Neural cell (in vitro differentiated cells): ENCODE measurements around the gene TBC1D23. TPM values are rescaled to one million over a fixed set of nuclear protein-coding genes. Genes with fewer than 3 reads are reported as not detected.

Source experiments
- H2AFZ ChIP-seq: fragments of 200-600, 300-800 bp; sonication (generic), shearing (Covaris generic); 2 replicates; pipeline ENCODE4 v1.6.0; 2014; ENCODE audit warnings: low read depth, mild to moderate bottlenecking, antibody characterized with exemption, low read length, moderate library complexity
- H3F3A ChIP-seq: fragments of 200-600 bp; shearing (Covaris generic); 2 replicates; pipeline ENCODE4 v1.6.1; 2016; ENCODE audit warnings: mild to moderate bottlenecking, moderate library complexity, mixed read lengths, antibody characterized with exemption, low read length; ENCODE audit not compliant: insufficient read depth, poor library complexity, severe bottlenecking
- H3K27ac ChIP-seq: fragments of 200-600, 300-800 bp; sonication (generic), shearing (Covaris generic); 2 replicates; pipeline ENCODE4 v1.5.1; 2014; ENCODE audit warnings: mild to moderate bottlenecking, low read length, moderate library complexity
- H3K27me3 ChIP-seq: fragments of 300-800, 200-600 bp; sonication (generic), shearing (Covaris generic); 2 replicates; pipeline ENCODE4 v1.6.0; 2014; ENCODE audit warnings: mild to moderate bottlenecking, low read depth, low read length, moderate library complexity; ENCODE audit not compliant: insufficient read depth
- H3K36me3 ChIP-seq: fragments of 300-800, 200-600 bp; sonication (generic), shearing (Covaris generic); 2 replicates; pipeline ENCODE4 v1.5.1; 2014; ENCODE audit warnings: mild to moderate bottlenecking, antibody characterized with exemption, low read length, moderate library complexity; ENCODE audit not compliant: insufficient read depth
- H3K4me2 ChIP-seq: fragments of 300-800, 200-600 bp; sonication (generic), shearing (Covaris generic); 2 replicates; pipeline ENCODE4 v1.6.0; 2014; ENCODE audit warnings: mild to moderate bottlenecking, low read length
- H3K4me3 ChIP-seq: fragments of 300-800, 200-600 bp; sonication (generic), shearing (Covaris generic); 2 replicates; pipeline ENCODE4 v1.5.1; 2014; ENCODE audit warnings: mild to moderate bottlenecking, low read length, moderate library complexity
- H3K79me2 ChIP-seq: fragments of 200-600 bp; shearing (Covaris generic); replicated peaks from 2 replicates; pipeline ENCODE4 v1.6.0; 2014; ENCODE audit warnings: mild to moderate bottlenecking, low read length, moderate library complexity; ENCODE audit not compliant: insufficient read depth
- H3K9ac ChIP-seq: fragments of 300-800, 200-600 bp; sonication (generic), shearing (Covaris generic); 2 replicates; pipeline ENCODE4 v1.6.1; 2016; ENCODE audit warnings: mild to moderate bottlenecking, low read length, mixed read lengths
- H3K9me2 ChIP-seq: fragments of 200-600 bp; shearing (Covaris generic); 2 replicates; pipeline ENCODE4 v1.6.1; 2016; ENCODE audit warnings: mild to moderate bottlenecking, low read length, mixed read lengths; ENCODE audit not compliant: insufficient read depth
- H3K9me3 ChIP-seq: fragments of 200-600, 300-800 bp; sonication (generic), shearing (Covaris generic); 2 replicates; pipeline ENCODE4 v1.6.1; 2016; ENCODE audit warnings: mild to moderate bottlenecking, mixed run types, low read length, moderate library complexity, mixed read lengths
- H4K20me1 ChIP-seq: fragments of 200-600 bp; shearing (Covaris generic); 2 replicates; pipeline ENCODE4 v1.6.1; 2016; ENCODE audit warnings: mild to moderate bottlenecking, mixed run types; ENCODE audit not compliant: insufficient read depth
- CTCF ChIP-seq: fragments of 450-650 bp; IDR thresholded peaks from 2 replicates; pipeline ENCODE4 v1.5.1; 2014; ENCODE audit warnings: antibody characterized with exemption, mild to moderate bottlenecking, moderate library complexity; ENCODE audit not compliant: poor library complexity, severe bottlenecking
- EP300 ChIP-seq: fragments of 450-650 bp; conservative IDR thresholded peaks from 2 replicates; pipeline ENCODE4 v1.6.1; 2014; ENCODE audit warnings: antibody characterized with exemption, mild to moderate bottlenecking, moderate library complexity; ENCODE audit not compliant: poor library complexity, severe bottlenecking
- EZH2 ChIP-seq: fragments of 200-600, 300-800 bp; shearing (Covaris generic), sonication (generic); IDR thresholded peaks from 2 replicates; pipeline ENCODE4 v1.6.1; 2014; ENCODE audit warnings: antibody characterized with exemption, low read length, borderline replicate concordance, mild to moderate bottlenecking; ENCODE audit not compliant: insufficient read depth, poor library complexity, severe bottlenecking
- MXI1 ChIP-seq: fragments of 450-650 bp; conservative IDR thresholded peaks from 2 replicates; pipeline ENCODE4 v1.6.1; 2014; ENCODE audit warnings: antibody characterized with exemption, mild to moderate bottlenecking; ENCODE audit not compliant: poor library complexity, severe bottlenecking
- POLR2AphosphoS5 ChIP-seq: IDR thresholded peaks from 2 replicates; pipeline ENCODE4 v1.6.1; 2012
- RAD21 ChIP-seq: fragments of 450-650 bp; conservative IDR thresholded peaks from 2 replicates; pipeline ENCODE4 v1.6.1; 2014; ENCODE audit warnings: antibody characterized with exemption, mild to moderate bottlenecking, moderate library complexity
- REST ChIP-seq: IDR thresholded peaks from 2 replicates; pipeline ENCODE4 v1.6.1; 2012; ENCODE audit warnings: borderline replicate concordance
- SMC3 ChIP-seq: fragments of 450-650 bp; conservative IDR thresholded peaks from 2 replicates; pipeline ENCODE4 v1.6.1; 2014; ENCODE audit warnings: antibody characterized with exemption, mild to moderate bottlenecking, moderate library complexity; ENCODE audit not compliant: poor library complexity
- TAF1 ChIP-seq: IDR thresholded peaks from 2 replicates; pipeline ENCODE4 v1.6.1; 2012; ENCODE audit warnings: low read depth
- polyA plus RNA-seq: library from polyadenylated mRNA; depleted of rRNA; stranded (reverse); fragments of >200 nt; gene quantifications from 2 replicates; pipeline ENCODE4 v1.2.3, GENCODE V29; 2014

Gene TBC1D23
- polyA plus RNA-seq, 1 donor from 2014 or later = 51.3 TPM

GRCh38 chr3:100339786-100340185 is 79.0 kb downstream of the TBC1D23 start:
- no peaks in the 10 kb centered on the region for H4K20me1 ChIP-seq
- no peaks in the 10 kb centered on the region for H3F3A ChIP-seq
- no peak overlapping the region for H3K4me2 ChIP-seq
- no peaks in the 10 kb centered on the region for H3K9me2 ChIP-seq
- H3K4me3 ChIP-seq = no peak overlapping the region
- no peaks in the 10 kb centered on the region for H3K79me2 ChIP-seq
- no peak overlapping the region for H3K9ac ChIP-seq
- no peak for TF ChIP-seq TAF1
- TF ChIP-seq MXI1 = no peak
- TF ChIP-seq CTCF = no peak
- TF ChIP-seq REST = no peak
- no peak for TF ChIP-seq POLR2AphosphoS5
- TF ChIP-seq RAD21 = no peak
- no peak for TF ChIP-seq SMC3
- TF ChIP-seq EZH2 = no peak
- no peak for TF ChIP-seq EP300
- no peaks in the 10 kb centered on the region for H3K27me3 ChIP-seq
- no peaks in the 10 kb centered on the region for H3K9me3 ChIP-seq
- H3K36me3 ChIP-seq = no peaks in the 10 kb centered on the region
- no peak overlapping the region for H2AFZ ChIP-seq
- H3K27ac ChIP-seq = no peak overlapping the region

GRCh38 chr3:100340527-100340926 is 79.7 kb downstream of the TBC1D23 start:
- H3K9ac ChIP-seq = no peak overlapping the region
- H3K79me2 ChIP-seq = no peaks in the 10 kb centered on the region
- H3K36me3 ChIP-seq = no peaks in the 10 kb centered on the region
- H2AFZ ChIP-seq = no peak overlapping the region
- H3K4me3 ChIP-seq = no peak overlapping the region
- no peak overlapping the region for H3K27ac ChIP-seq
- no peaks in the 10 kb centered on the region for H3F3A ChIP-seq
- TF ChIP-seq EZH2 = no peak
- no peak for TF ChIP-seq SMC3
- TF ChIP-seq RAD21 = no peak
- no peak for TF ChIP-seq POLR2AphosphoS5
- no peak for TF ChIP-seq REST
- no peak for TF ChIP-seq CTCF
- TF ChIP-seq MXI1 = no peak
- TF ChIP-seq EP300 = no peak
- TF ChIP-seq TAF1 = no peak
- no peaks in the 10 kb centered on the region for H3K9me3 ChIP-seq
- no peak overlapping the region for H3K4me2 ChIP-seq
- H4K20me1 ChIP-seq = no peaks in the 10 kb centered on the region
- H3K9me2 ChIP-seq = no peaks in the 10 kb centered on the region
- no peaks in the 10 kb centered on the region for H3K27me3 ChIP-seq
